Ishikawa (cell line): Measurements from ENCODE around the gene MAPK8IP1.

Experiments used
- EP300 ChIP-seq: IDR thresholded peaks from 2 replicates; pipeline ENCODE4 v1.6.1; 2012; ENCODE audit warnings: borderline replicate concordance
- NFIC ChIP-seq: IDR thresholded peaks from 2 replicates; pipeline ENCODE4 v1.6.1; 2012
- RAD21 ChIP-seq: IDR thresholded peaks from 2 replicates; pipeline ENCODE4 v1.6.1; 2012; ENCODE audit warnings: low read depth
- REST ChIP-seq: IDR thresholded peaks from 2 replicates; pipeline ENCODE4 v1.6.1; 2012; ENCODE audit warnings: low read depth, mild to moderate bottlenecking
- TCF12 ChIP-seq: IDR thresholded peaks from 2 replicates; pipeline ENCODE4 v1.6.1; 2012; ENCODE audit warnings: low read depth

GRCh38 chr11:45851228-45851627 lies 34.2 kb upstream of the MAPK8IP1 start:
- no peak for TF ChIP-seq TCF12
- no peak for TF ChIP-seq NFIC
- TF ChIP-seq EP300: no peak
- no peak for TF ChIP-seq RAD21
- no peak for TF ChIP-seq REST
